Effector memory CD8-positive, alpha-beta T cell (primary cell): ENCODE results near the gene ESPN.

ENCODE experiments used
- ATAC-seq: fragments of 150-1000 bp; cut with Tn5 transposase; replicated peaks from 2 replicates; pipeline ENCODE4 v1.10.0; 2021; ENCODE audit warnings: mild to moderate bottlenecking, moderate library complexity
- DNase-seq, 3 experiments: peaks; one replicate each; pipeline ENCODE4 v3.0.0; 2021
- H3K27ac Mint-ChIP-seq, 2 donors: one replicate each; pipeline ENCODE4 v1.8.0; 2022; ENCODE audit warnings: mild to moderate bottlenecking in 2 of 2, mixed read lengths in 2 of 2, moderate library complexity in 2 of 2
- H3K27me3 Mint-ChIP-seq, 2 donors: one replicate each; pipeline ENCODE4 v1.8.0; 2022; ENCODE audit warnings: mixed read lengths in 2 of 2
- H3K36me3 Mint-ChIP-seq: one replicate; pipeline ENCODE4 v1.8.0; 2022; ENCODE audit warnings: mild to moderate bottlenecking, moderate library complexity, mixed read lengths; ENCODE audit not compliant: insufficient read depth
- H3K4me1 Mint-ChIP-seq, 2 donors: one replicate each; pipeline ENCODE4 v1.8.0; 2022; ENCODE audit warnings: low read depth in 2 of 2, mixed read lengths in 2 of 2
- H3K4me3 Mint-ChIP-seq, 2 donors: one replicate each; pipeline ENCODE4 v1.8.0; 2022; ENCODE audit warnings: mild to moderate bottlenecking in 2 of 2, mixed read lengths in 2 of 2, moderate library complexity in 2 of 2
- H3K9me3 Mint-ChIP-seq, 2 donors: one replicate each; pipeline ENCODE4 v1.8.0; 2022; ENCODE audit warnings: mixed read lengths in 2 of 2

ESPN gene

DNA sequence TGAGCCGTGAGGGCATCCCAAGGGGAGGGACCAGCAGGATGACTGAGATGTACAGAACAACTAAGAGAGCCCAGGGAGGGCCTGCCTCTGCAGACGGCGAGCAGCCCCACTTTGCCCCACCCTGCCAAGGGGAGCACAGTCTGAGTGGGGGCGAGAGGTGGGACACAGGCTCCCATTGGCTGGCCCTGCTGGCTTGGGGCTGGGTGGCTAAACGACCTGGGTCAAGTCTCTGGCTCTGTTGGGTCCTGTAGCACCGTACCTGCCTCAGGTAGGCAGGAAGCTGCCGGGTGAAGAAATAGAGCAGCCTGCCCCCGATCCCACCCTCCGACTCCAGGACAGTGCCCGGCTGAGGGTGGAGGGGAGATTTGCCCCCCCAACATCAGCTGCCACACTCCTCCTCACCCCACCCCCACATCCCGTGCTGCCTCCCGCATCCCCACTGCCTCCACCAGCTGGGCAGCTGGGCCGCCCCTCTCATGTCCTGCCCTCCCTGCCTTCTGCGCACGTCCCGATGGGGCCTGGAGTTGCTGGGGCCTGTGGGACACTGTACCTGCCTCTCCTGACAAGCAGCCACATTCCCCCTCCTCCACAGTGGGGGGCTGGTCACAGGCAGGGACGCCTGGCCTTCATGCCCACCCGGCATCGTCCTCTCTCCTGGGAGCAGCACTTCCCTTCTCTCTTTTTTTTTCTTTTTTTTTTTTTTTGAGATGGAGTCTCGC, 79.5 kb downstream of the ESPN start:
- peaks cover 29 to 67% of the 10 kb centered on the region in 2 donors for H3K27me3 Mint-ChIP-seq
- H3K9me3 Mint-ChIP-seq: no peaks in the 10 kb centered on the region

DNA sequence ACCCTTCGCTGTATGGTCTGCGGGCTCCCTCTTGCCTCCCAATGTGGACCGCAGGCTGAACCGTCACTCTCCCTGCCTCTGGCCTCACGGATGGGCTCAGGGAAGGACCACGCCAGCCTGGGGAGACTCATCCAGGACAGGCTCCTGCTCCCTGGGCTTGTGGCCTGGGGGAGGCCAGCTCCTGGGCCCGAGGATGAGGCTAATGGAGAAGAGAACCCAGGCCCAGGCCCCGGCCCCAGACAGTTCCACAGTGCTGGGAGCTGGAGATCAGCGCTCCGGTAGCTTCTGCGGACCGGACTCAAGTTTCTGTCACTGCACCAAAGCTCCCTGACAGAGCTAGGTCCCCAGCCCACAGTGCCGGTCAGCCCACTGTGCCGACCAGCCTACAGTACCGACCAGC, 80.3 kb downstream of the ESPN start:
- Mint-ChIP-seq H3K4me1 (no peaks in the 10 kb centered on the region), H3K36me3 (no peaks in the 10 kb centered on the region), H3K27ac (no peak overlapping the region), H3K9me3 (no peaks in the 10 kb centered on the region), H3K27me3 (peaks cover 29 to 61% of the 10 kb centered on the region in 2 donors), H3K4me3 (no peak overlapping the region)
- no peak for ATAC-seq
- DNase-seq: no peak

More for the DNA sequence above, 79.5 kb downstream of the ESPN start:
- H3K36me3 Mint-ChIP-seq: no peaks in the 10 kb centered on the region
- H3K4me1 Mint-ChIP-seq: no peaks in the 10 kb centered on the region
- no peak overlapping the region for H3K4me3 Mint-ChIP-seq
- DNase-seq (no peak), ATAC-seq (no peak)
- no peak overlapping the region for H3K27ac Mint-ChIP-seq

DNA sequence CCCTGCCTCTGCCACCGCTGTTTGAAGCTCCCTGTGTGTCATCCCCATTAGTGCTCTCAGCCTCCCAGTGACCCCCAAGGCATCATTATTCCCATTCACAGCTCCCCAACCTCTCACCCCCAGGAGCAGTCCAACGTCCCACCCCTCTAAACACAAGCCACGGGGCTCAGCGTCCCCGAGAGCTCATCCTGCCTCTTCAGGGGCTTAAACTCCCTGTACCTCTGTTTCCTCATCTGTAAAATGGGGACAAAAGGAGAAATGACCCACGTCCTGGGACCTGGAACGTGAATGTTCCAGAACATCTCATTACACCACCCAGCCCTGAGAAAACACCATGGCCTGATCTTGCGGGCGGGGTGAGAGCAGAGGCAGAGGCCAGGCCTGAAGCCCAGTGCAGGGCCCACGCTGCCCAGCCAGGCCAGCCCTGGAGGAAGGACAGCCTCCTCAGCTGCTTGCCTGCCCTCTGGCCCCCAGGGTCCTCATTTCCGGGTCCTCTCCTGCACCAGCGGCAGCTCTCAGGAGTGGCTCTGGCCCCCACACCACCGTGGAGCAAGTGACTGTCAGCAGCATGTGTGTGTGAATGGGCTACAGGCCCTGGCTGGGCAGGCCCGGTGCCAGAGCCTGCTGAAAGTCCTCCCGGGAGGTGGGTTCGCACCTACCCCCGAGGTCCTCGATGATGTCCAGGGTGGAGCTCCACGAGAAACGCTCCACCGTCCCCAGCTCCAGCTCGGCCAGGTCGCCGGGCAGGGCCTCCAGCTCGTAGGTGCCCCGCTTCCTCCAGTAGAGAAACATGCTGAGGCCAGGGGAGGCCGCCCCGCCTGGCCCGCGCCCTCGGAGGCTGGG, 81.0 kb downstream of the ESPN start:
- Mint-ChIP-seq H3K4me3 (no peak overlapping the region), H3K9me3 (no peaks in the 10 kb centered on the region), H3K27ac (no peak overlapping the region), H3K27me3 (peaks cover 26 to 55% of the 10 kb centered on the region in 2 donors), H3K36me3 (no peaks in the 10 kb centered on the region), H3K4me1 (no peaks in the 10 kb centered on the region)
- no peak for DNase-seq
- ATAC-seq: no peak

DNA sequence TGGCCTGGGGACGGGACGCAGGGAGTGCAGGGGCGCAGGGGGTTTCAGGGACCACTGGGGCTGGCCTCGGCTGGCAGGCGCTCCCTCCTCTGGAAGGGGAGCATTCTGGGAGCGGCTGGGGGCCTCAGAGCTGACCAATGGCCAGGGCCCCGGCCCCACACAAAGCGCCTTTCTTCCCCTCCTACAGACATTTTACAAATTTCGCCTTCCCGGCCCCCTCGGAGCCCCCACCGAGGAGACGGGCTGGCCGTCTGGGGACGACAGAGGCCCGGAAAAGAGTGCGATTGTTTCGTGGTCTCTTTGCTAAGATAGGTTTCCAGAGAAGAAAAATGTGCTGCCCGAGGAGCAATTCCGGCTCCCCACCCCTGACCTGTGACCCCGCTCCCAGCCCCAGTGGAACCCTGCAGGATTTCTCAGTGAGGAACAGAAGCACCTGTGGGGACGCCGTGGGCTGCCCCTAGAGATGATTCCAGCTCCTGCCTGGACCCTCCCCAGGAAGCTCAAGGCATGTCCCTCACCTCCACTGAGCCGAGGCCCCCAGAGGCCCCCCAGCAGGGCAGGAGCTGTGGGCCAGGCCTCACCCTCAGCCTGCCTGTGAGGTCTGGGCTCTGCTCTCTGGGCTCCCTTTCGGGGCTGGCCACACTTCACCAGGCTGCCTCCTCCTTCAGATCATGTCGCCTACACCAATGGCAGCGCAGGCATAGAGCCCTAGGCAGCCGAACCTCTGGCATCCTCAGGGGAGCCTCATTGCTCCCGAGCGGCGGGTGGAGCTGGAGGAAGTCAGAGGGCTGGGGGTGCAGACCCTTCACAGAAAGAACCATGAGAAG, 81.8 kb downstream of the ESPN start:
- no peaks in the 10 kb centered on the region for H3K36me3 Mint-ChIP-seq
- peaks cover 17 to 47% of the 10 kb centered on the region in 2 donors for H3K27me3 Mint-ChIP-seq

DNA sequence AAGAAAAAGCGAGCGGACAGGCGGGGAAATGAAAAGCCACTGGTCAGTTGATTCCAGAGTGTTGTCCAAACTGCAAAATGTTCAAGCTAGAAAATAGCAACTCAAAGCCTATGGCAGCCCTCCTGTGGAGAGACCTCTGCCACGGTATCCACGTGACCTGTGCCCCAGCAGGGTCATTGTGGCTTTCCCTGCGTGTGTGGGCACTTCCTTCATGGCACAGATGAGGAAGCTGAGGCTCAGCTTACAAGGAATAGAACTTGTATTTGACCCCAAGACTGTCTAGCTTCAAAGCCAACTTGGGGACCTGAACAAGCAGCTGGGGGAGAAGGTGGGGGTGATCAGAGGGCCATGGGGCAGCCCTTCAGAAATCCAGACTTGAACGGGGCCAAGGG, 82.5 kb downstream of the ESPN start:
- H3K36me3 Mint-ChIP-seq: no peaks in the 10 kb centered on the region
- no peak overlapping the region for H3K27ac Mint-ChIP-seq
- DNase-seq (no peak), ATAC-seq (no peak)
- no peaks in the 10 kb centered on the region for H3K9me3 Mint-ChIP-seq
- peaks cover 13 to 41% of the 10 kb centered on the region in 2 donors for H3K27me3 Mint-ChIP-seq
- no peaks in the 10 kb centered on the region for H3K4me1 Mint-ChIP-seq
- no peak overlapping the region for H3K4me3 Mint-ChIP-seq

More for the DNA sequence above, 81.8 kb downstream of the ESPN start:
- no peak overlapping the region for H3K27ac Mint-ChIP-seq
- H3K4me1 Mint-ChIP-seq: no peaks in the 10 kb centered on the region
- DNase-seq: no peak
- no peak overlapping the region for H3K4me3 Mint-ChIP-seq
- no peaks in the 10 kb centered on the region for H3K9me3 Mint-ChIP-seq
- no peak for ATAC-seq

DNA sequence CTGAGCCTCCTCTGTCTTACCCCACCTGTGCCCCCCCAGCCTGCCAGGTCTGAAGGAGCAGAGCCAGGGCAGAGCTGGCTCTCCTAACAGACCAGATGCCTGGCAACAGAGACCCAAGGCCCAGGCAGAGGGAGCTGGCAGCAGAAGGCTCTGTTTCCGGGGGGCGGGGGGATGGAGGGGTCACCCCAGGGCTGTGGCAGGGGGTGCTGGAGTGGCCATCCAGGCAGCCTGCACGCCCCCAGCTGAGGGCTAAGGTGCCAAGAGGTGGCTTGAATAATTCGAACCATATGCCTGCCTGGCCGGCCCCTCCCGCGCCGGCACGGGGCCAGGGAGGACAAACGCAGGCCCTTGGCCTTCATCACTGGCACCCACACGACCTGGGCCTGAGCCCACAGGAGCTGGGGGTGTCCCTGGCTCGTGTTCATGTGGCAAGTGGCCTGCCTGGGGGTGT, 82.9 kb downstream of the ESPN start:
- Mint-ChIP-seq H3K4me1 (no peaks in the 10 kb centered on the region), H3K4me3 (no peak overlapping the region), H3K27ac (no peak overlapping the region), H3K36me3 (no peaks in the 10 kb centered on the region), H3K9me3 (no peaks in the 10 kb centered on the region), H3K27me3 (peaks cover 13 to 39% of the 10 kb centered on the region in 2 donors)
- DNase-seq (no peak), ATAC-seq (no peak)

DNA sequence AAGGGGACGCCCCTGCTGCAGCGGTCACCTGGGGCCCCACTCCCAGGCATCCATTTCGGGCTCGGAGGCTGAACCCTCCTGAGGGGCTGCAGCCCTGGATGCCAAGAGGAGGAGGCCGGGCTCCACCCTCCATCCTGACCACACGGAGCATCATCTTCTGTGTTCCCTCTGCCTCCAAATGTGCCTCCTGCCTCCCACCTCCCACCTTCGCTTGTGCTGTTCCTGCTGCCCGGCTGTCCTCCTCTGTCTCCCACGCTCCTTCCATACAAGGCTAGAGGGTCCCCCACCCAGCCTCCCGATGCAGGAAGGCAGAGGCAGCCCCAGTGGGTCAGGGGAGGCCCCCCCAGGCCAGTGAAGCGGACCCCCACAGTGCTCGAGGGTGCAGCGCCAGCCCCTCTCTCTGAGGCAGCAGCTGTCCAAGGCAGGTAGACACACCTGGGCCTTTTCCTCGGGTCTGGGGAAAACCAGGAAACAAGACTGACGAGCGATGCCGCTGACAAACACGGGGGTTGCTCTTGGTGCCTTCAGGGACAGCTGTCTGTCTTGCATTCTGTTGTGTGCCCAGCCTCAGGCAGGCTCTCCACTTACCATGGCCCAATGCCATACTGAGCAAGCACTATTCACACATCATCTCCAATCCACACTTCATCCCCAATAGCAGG, 83.7 kb downstream of the ESPN start:
- H3K4me1 Mint-ChIP-seq: no peaks in the 10 kb centered on the region
- ATAC-seq: no peak
- H3K9me3 Mint-ChIP-seq: no peaks in the 10 kb centered on the region
- no peak overlapping the region for H3K4me3 Mint-ChIP-seq
- peaks cover 13 to 39% of the 10 kb centered on the region in 2 donors for H3K27me3 Mint-ChIP-seq
- H3K27ac Mint-ChIP-seq: no peak overlapping the region
- H3K36me3 Mint-ChIP-seq: no peaks in the 10 kb centered on the region
- DNase-seq: no peak

DNA sequence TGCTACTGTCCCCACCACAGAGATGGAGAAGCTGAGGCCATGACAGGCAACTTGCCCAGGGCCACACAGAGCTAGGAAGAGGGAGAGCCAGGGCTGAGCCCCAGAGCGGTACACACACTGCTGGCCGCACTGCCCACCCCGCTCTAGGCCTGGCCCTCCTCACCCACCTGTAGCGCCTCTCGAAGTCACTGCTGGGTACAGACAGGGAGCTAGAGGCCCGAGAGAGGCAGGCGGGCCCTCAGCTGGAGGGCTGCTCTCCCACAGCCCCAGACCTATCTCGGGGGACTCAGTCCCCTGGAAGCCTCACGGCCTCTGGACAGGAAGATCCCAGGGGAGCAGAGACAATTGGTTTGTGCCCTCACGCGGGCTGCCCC, 84.2 kb downstream of the ESPN start:
- DNase-seq (no peak), ATAC-seq (no peak)
- no peak overlapping the region for H3K27ac Mint-ChIP-seq
- no peaks in the 10 kb centered on the region for H3K36me3 Mint-ChIP-seq
- H3K4me3 Mint-ChIP-seq: no peak overlapping the region
- H3K9me3 Mint-ChIP-seq: no peaks in the 10 kb centered on the region
- peaks cover 13 to 37% of the 10 kb centered on the region in 2 donors for H3K27me3 Mint-ChIP-seq
- no peaks in the 10 kb centered on the region for H3K4me1 Mint-ChIP-seq

DNA sequence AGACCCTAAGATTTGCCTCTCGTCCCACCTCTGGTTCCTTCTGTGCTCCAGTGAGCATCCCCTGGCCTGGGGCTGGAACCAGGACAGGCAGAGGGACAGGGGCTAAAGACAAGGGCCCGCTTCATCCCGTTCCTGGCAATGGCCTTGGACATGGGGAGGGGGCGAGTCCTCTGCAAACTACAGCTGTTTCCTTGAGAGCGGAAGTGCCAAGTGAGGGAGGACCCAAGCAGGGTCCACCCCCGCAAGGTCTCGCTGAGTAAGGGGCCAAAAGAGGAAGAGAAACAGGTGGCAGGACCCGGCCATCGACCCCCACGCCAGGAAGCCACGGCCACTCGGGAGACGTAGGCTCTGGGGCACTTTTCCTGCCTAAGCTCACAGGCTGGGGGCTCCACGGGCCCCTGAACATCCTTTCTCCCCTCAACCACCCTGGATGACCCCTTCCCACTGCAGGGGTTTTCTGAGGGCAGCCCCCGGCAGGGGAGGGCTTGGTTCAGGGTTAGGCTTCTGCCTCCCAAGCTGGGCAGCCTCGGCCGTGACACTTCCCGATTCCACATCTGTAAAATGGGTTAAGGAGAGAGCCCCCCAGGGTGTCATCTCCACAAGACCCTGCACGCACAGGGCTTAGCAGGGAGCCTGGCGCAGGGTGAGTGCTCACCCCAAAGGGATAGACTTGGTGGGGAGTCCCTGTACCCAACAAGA, 84.8 kb downstream of the ESPN start:
- Mint-ChIP-seq H3K36me3 (no peaks in the 10 kb centered on the region), H3K27ac (no peak overlapping the region), H3K4me3 (no peak overlapping the region), H3K27me3 (peaks cover 13 to 31% of the 10 kb centered on the region in 2 donors), H3K9me3 (no peaks in the 10 kb centered on the region), H3K4me1 (no peaks in the 10 kb centered on the region)
- no peak for DNase-seq
- no peak for ATAC-seq

DNA sequence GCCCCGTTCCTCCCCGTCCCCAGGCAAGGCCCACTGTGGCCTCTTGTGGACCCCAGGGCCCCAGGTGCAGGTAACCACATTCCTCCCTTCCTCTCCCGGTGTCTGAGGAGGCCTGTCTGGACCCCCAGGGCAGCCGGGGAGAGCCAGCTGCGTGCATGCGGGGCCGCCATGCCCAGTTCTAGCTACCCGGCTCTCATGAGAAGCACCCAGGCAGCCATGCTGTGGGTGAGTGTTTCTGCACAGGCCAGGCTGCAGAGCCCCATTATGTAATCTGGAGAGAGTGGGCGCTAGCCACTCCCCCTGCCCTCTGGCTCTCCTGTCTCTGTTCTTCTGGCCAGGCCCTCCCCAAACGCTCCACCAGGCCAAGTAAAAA, 85.3 kb downstream of the ESPN start:
- Mint-ChIP-seq H3K4me3 (no peak overlapping the region), H3K27ac (no peak overlapping the region), H3K36me3 (no peaks in the 10 kb centered on the region), H3K9me3 (no peaks in the 10 kb centered on the region), H3K4me1 (no peaks in the 10 kb centered on the region), H3K27me3 (peaks cover 13 to 27% of the 10 kb centered on the region in 2 donors)
- ATAC-seq (no peak), DNase-seq (no peak)

DNA sequence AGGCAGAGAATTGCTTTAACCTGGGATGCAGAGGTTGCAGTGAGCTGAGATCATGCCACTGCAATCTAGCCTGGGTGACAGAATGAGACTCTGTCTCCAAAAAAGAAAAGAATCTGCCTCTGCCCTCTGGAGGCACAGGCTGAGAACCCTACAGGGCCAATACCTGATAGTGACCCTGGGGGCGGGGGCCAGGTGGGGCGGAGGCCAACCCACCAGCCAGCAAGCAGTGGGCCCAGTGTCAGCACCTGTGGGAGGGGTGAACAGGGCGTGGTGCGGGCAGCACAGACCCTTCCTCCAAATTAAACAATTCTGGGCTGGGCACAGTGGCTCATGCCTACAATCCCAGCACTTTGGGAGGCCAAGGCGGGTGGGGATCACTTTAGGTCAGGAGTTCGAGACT, 85.9 kb downstream of the ESPN start:
- no peak overlapping the region for H3K27ac Mint-ChIP-seq
- H3K4me1 Mint-ChIP-seq: no peaks in the 10 kb centered on the region
- H3K27me3 Mint-ChIP-seq: peaks cover 9 to 21% of the 10 kb centered on the region in 2 donors
- DNase-seq (no peak), ATAC-seq (no peak)
- H3K36me3 Mint-ChIP-seq: no peaks in the 10 kb centered on the region
- H3K4me3 Mint-ChIP-seq: no peak overlapping the region
- H3K9me3 Mint-ChIP-seq: no peaks in the 10 kb centered on the region
